Measurements from ENCODE around the gene PEX26. TPM values are rescaled to one million over a fixed set of nuclear protein-coding genes. Genes with fewer than 3 reads are reported as not detected.

The PEX26 gene
- total RNA-seq, 3 donors from 2014 or later, result 113 to 241 (median 123) TPM

DNA sequence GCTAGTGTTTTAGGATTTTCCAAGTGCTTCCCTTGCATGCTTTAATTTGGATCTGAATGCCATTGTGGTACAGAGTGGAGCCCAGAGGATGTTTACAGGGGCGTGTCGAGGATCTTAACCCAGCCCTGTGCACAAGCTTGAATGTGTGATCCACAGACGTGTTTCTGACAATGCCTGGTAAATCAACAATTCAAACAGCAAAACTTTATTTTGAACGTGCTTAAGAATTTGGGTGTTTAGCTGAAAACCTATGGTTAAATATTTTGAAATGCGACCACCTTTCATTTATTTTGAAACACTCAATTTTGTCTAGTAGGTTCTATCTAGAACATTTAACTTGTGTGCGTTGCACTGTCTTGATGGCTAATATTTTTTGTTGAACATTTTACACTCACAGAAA lies 34.6 kb downstream of the PEX26 start:
- no peak overlapping the region for H3K4me3 ChIP-seq
- no peak for ATAC-seq
- no peaks in the 10 kb centered on the region for H3K9me3 ChIP-seq
- TF ChIP-seq, protein P1, sequence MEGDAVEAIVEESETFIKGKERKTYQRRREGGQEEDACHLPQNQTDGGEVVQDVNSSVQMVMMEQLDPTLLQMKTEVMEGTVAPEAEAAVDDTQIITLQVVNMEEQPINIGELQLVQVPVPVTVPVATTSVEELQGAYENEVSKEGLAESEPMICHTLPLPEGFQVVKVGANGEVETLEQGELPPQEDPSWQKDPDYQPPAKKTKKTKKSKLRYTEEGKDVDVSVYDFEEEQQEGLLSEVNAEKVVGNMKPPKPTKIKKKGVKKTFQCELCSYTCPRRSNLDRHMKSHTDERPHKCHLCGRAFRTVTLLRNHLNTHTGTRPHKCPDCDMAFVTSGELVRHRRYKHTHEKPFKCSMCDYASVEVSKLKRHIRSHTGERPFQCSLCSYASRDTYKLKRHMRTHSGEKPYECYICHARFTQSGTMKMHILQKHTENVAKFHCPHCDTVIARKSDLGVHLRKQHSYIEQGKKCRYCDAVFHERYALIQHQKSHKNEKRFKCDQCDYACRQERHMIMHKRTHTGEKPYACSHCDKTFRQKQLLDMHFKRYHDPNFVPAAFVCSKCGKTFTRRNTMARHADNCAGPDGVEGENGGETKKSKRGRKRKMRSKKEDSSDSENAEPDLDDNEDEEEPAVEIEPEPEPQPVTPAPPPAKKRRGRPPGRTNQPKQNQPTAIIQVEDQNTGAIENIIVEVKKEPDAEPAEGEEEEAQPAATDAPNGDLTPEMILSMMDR (IDR thresholded peaks at IDR 0.05), result no peak
- peaks cover 14% of the 10 kb centered on the region for H3K4me1 ChIP-seq (ENCODE audit: low read depth)
- H3K36me3 ChIP-seq (ENCODE audit: low read depth), result no peaks in the 10 kb centered on the region
- intact Hi-C loops (cut with DNase I, micrococcal nuclease), result no loop called here
- no peak for DNase-seq

DNA sequence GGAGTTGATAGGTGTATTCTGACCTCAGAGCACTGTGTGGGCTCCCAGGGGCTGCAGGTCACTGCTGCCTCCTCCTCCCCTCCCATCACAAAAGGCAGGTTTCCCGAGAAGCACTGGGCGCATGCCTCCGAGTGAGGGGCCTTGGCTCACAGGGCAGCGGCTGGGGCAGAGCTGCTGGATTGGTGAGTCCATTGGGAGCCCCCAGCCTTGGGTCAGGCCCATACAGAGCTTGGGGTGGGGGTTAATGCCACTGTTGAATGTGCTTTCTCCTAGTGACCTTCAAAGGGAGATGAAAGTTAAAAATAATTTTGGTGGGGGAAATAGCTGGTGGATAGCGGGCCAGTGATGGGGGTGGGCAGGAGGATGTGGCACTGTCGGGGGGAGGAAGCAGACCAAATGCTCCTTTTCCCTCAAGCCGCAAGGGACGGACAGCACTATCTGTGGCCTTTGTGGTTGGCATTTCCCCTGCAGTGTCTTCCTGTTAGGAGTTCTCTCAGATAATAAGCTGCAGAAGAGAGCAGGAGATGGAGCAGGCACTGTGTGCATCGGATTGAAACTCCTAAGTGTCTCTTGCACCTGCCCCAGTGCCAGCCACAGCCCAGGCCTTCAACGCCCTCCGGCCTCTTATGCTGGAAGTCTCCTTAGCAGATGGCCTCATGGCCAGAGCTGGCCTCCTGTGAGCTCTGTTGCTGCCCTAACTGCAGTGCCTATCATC lies 36.0 kb downstream of the PEX26 start:
- Histone ChIP-seq H3K4me1 (ENCODE audit: low read depth) (peaks cover 14% of the 10 kb centered on the region), H3K9me3 (no peaks in the 10 kb centered on the region), H3K4me3 (no peak overlapping the region), H3K36me3 (ENCODE audit: low read depth) (no peaks in the 10 kb centered on the region)
- ATAC-seq, result no peak
- TF ChIP-seq, protein P1 (IDR thresholded peaks at IDR 0.05), result no peak
- no peak for DNase-seq
- intact Hi-C loops (cut with DNase I, micrococcal nuclease), result no loop called here

DNA sequence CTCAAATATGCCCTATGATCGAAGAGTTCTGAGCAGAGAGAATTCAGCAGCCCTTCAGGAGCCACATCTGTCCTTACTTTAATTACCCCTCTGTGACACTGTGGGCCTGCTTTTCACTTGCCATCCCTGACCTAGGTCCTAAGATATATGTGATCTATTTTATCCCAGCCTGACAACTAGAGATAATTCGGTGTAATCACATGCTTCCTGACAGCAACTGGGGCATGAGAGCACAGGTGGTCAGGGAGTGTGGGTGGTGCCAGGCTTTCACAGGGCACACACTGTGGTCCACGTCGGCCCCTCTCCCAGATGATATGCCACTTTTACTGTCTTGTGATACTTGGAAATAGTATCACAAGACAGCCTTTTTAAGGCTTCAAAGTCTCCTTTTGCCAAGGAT lies 36.7 kb downstream of the PEX26 start:
- H3K36me3 ChIP-seq (ENCODE audit: low read depth), result no peaks in the 10 kb centered on the region
- H3K9me3 ChIP-seq, result no peaks in the 10 kb centered on the region
- DNase-seq (no peak), ATAC-seq (no peak)
- TF ChIP-seq, protein P1 (IDR thresholded peaks at IDR 0.05), result no peak
- H3K4me1 ChIP-seq (ENCODE audit: low read depth), result peaks cover 14% of the 10 kb centered on the region
- intact Hi-C loops (cut with DNase I, micrococcal nuclease), result no loop called here
- no peak overlapping the region for H3K4me3 ChIP-seq

DNA sequence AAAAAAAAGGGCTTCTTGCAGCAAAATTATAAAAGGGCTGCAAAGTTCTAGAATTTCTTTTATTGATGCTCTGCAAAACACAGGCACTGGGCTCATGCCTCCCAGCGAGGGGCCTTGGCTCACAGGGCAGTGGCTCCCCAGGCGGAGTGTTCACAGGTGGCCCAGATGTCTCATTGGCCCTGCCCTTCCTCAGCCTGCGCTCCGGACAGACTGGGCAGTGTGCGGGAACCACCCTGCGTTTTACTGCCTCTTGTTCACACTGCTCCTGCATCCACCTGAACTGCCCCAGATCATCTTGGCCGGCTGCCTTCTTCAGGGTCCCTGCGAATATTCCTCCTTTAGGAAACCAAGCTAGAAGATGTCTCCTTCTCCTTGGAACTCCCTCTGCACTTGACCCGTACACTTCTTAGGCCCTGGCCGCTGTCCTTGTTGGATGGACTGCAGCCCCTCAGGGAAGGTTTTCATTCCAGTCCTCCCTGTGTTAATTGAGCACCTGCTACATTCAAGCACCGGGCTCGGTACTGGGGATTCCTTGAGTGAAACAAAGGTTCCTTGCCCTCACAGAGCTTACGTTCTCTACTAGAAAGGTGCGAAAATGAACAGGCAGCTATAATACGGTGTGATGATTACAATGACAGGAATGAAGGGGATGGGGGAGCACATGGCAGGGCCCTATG lies 37.3 kb downstream of the PEX26 start:
- Histone ChIP-seq H3K4me1 (ENCODE audit: low read depth) (peaks cover 12% of the 10 kb centered on the region), H3K36me3 (ENCODE audit: low read depth) (no peaks in the 10 kb centered on the region), H3K9me3 (no peaks in the 10 kb centered on the region), H3K4me3 (no peak overlapping the region)
- DNase-seq (no peak), ATAC-seq (no peak)
- TF ChIP-seq, protein P1 (IDR thresholded peaks at IDR 0.05), result no peak
- intact Hi-C loops (cut with DNase I, micrococcal nuclease), result no loop called here

DNA sequence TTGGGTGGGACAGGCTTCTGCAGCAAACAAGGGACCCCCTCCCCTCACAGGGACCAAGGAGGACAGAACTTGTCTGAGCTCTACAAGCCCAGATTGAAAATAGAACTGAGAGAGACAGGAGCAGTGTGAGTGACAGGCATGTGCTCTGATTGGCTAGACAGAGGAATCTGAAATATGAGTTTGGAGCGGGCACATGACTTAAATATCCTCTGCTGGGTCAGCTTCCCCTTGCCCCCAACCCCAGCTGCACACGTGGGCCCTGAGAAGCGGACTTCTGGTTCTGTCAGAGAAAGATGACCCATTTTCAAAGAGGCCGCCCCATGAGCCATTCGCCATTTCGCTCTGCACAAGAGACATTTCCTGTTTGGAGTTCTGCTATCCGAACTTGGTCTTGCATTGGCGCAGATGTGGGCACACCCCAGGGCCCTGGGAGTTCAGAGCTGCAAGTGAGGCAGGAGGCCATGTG lies 38.1 kb downstream of the PEX26 start:
- ATAC-seq (no peak), DNase-seq (no peak)
- H3K36me3 ChIP-seq (ENCODE audit: low read depth), result no peaks in the 10 kb centered on the region
- TF ChIP-seq, protein P1 (IDR thresholded peaks at IDR 0.05), result no peak
- no peak overlapping the region for H3K4me3 ChIP-seq
- intact Hi-C loops (cut with DNase I, micrococcal nuclease), result no loop called here
- H3K4me1 ChIP-seq (ENCODE audit: low read depth), result peaks cover 4% of the 10 kb centered on the region
- H3K9me3 ChIP-seq, result no peaks in the 10 kb centered on the region

Data from mucosa of descending colon (tissue), 3 donors.